Endothelial cell of umbilical vein (primary cell): ENCODE measurements around the gene CEP89.

ENCODE experiments used
- EZH2 ChIP-seq: IDR thresholded peaks from 2 replicates; pipeline ENCODE4 v1.6.1; 2012; ENCODE audit warnings: borderline replicate concordance, low read depth, mild to moderate bottlenecking, moderate library complexity, low read length, inconsistent platforms; ENCODE audit not compliant: severe bottlenecking
- MYC ChIP-seq: IDR thresholded peaks from one replicate; pipeline ENCODE4 v1.6.1; 2011; ENCODE audit warnings: mild to moderate bottlenecking, low read depth, low read length
- TF ChIP-seq, protein P1 (sequence below), 2 donors: IDR thresholded peaks; 1 replicate in 1 of 2; 2 replicates in 1 of 2; pipeline ENCODE4 v1.5.1; 2011; ENCODE audit warnings: low read length in 2 of 2, mild to moderate bottlenecking in 2 of 2, moderate library complexity in 2 of 2, control low read depth in 1 of 2, inconsistent platforms in 1 of 2, low read depth in 1 of 2; ENCODE audit not compliant: insufficient read depth in 1 of 2; ENCODE audit errors: extremely low read depth in 1 of 2
- TF ChIP-seq, protein P2 (sequence below): IDR thresholded peaks from 2 replicates; pipeline ENCODE4 v1.6.1; 2011; ENCODE audit not compliant: insufficient read depth, insufficient read length

DNA sequence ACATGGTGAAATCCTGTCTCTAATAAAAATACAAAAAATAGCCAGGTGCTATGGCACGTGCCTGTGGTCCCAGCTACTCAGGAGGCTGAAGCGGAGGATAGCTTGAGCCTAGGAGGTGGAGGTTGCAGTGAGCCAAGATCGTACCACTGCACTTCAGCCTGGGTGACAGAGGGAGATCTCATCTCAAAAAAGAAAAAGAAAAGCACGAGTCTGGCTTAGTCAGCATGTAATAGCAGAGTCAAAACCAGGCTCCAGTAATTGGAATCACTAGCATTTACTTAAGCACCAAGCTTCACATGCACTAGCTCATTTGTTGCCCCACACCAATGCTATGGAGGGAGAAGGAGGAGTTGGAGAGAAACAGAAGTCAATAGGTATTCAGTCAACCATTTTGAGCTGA, 60.3 kb downstream of the CEP89 start:
- TF ChIP-seq, protein P1, sequence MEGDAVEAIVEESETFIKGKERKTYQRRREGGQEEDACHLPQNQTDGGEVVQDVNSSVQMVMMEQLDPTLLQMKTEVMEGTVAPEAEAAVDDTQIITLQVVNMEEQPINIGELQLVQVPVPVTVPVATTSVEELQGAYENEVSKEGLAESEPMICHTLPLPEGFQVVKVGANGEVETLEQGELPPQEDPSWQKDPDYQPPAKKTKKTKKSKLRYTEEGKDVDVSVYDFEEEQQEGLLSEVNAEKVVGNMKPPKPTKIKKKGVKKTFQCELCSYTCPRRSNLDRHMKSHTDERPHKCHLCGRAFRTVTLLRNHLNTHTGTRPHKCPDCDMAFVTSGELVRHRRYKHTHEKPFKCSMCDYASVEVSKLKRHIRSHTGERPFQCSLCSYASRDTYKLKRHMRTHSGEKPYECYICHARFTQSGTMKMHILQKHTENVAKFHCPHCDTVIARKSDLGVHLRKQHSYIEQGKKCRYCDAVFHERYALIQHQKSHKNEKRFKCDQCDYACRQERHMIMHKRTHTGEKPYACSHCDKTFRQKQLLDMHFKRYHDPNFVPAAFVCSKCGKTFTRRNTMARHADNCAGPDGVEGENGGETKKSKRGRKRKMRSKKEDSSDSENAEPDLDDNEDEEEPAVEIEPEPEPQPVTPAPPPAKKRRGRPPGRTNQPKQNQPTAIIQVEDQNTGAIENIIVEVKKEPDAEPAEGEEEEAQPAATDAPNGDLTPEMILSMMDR (IDR thresholded peaks at IDR 0.05; ENCODE audit: extremely low read depth in 1 of 2, insufficient read depth in 1 of 2, low read depth in 1 of 2, low read length in 2 of 2), result no peak
- TF ChIP-seq, protein P2, sequence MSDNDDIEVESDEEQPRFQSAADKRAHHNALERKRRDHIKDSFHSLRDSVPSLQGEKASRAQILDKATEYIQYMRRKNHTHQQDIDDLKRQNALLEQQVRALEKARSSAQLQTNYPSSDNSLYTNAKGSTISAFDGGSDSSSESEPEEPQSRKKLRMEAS, result no peak
- no peak for TF ChIP-seq EZH2
- TF ChIP-seq MYC, result no peak
